GM23248 (cell line): ENCODE data around the gene SLC12A3. TPM values are rescaled to one million over a fixed set of nuclear protein-coding genes. Genes with fewer than 3 reads are reported as not detected.

Experiments used
- DNase-seq: peaks from one replicate; pipeline ENCODE4 v3.0.0-alpha.2; 2015
- H2AFZ ChIP-seq: fragments of 200-600 bp; sonication (generic); 2 replicates; pipeline ENCODE4 v1.6.1; 2016; ENCODE audit warnings: antibody characterized with exemption
- H3F3A ChIP-seq: fragments of 200-600 bp; sonication (generic); 2 replicates; pipeline ENCODE4 v1.6.1; 2016; ENCODE audit warnings: mild to moderate bottlenecking, antibody characterized with exemption, mixed run types; ENCODE audit not compliant: insufficient read depth
- H3K27ac ChIP-seq: fragments of 200-600 bp; sonication (generic); 2 replicates; pipeline ENCODE4 v1.5.1; 2016; ENCODE audit warnings: mild to moderate bottlenecking
- H3K27me3 ChIP-seq: fragments of 200-600 bp; sonication (generic); replicated peaks from 2 replicates; pipeline ENCODE4 v1.6.1; 2016; ENCODE audit warnings: mild to moderate bottlenecking; ENCODE audit not compliant: insufficient read depth
- H3K36me3 ChIP-seq: fragments of 200-600 bp; sonication (generic); 2 replicates; pipeline ENCODE4 v1.6.1; 2016; ENCODE audit warnings: low read depth, mild to moderate bottlenecking
- H3K4me1 ChIP-seq: fragments of 200-600 bp; sonication (generic); 2 replicates; pipeline ENCODE4 v1.6.1; 2016; ENCODE audit warnings: mild to moderate bottlenecking; ENCODE audit not compliant: insufficient read depth
- H3K4me2 ChIP-seq: fragments of 200-600 bp; sonication (generic); one replicate; pipeline ENCODE4 v1.6.1; 2016; ENCODE audit warnings: mild to moderate bottlenecking; ENCODE audit not compliant: unreplicated experiment
- H3K4me3 ChIP-seq: fragments of 200-600 bp; sonication (generic); 2 replicates; pipeline ENCODE4 v1.5.1; 2016; ENCODE audit warnings: mild to moderate bottlenecking
- H3K79me2 ChIP-seq: fragments of 200-600 bp; sonication (generic); 2 replicates; pipeline ENCODE4 v1.6.1; 2016; ENCODE audit warnings: mild to moderate bottlenecking; ENCODE audit not compliant: insufficient read depth
- H3K9ac ChIP-seq: fragments of 200-600 bp; sonication (generic); 2 replicates; pipeline ENCODE4 v1.6.1; 2016; ENCODE audit warnings: mild to moderate bottlenecking
- H3K9me2 ChIP-seq: fragments of 200-600 bp; sonication (generic); 2 replicates; pipeline ENCODE4 v1.6.1; 2016; ENCODE audit warnings: mixed run types, mild to moderate bottlenecking, moderate library complexity; ENCODE audit not compliant: insufficient read depth
- H3K9me3 ChIP-seq: fragments of 200-600 bp; sonication (generic); one replicate; pipeline ENCODE4 v1.6.1; 2017; ENCODE audit warnings: low read depth
- H4K20me1 ChIP-seq: fragments of 200-600 bp; sonication (generic); 2 replicates; pipeline ENCODE4 v1.6.0; 2016; ENCODE audit not compliant: insufficient read depth
- EZH2 ChIP-seq: fragments of 200-600 bp; sonication (generic); IDR thresholded peaks from 2 replicates; pipeline ENCODE4 v1.6.1; 2018; ENCODE audit warnings: antibody characterized with exemption, mild to moderate bottlenecking; ENCODE audit not compliant: insufficient read depth, poor library complexity, severe bottlenecking
- EZH2phosphoT487 ChIP-seq: fragments of 200-600 bp; sonication (generic); IDR thresholded peaks from 2 replicates; pipeline ENCODE4 v1.6.1; 2018; ENCODE audit warnings: antibody characterized with exemption, moderate library complexity, mild to moderate bottlenecking, low read depth; ENCODE audit not compliant: insufficient read depth
- WGBS, 2 experiments: methylation state at CpG; one replicate each; pipeline ENCODE4 v1.1.6; 2015 to 2017; ENCODE audit warnings: low lambda C conversion rate in 2 of 2, low coverage in 1 of 2; ENCODE audit errors: missing lambda C conversion rate in 2 of 2; 5-methylcytosine and 5-hydroxymethylcytosine counted together
- in situ Hi-C: fragments of 300-500 bp; cut with MboI; formaldehyde crosslinking; loops from 2 replicates; pipeline ENCODE4 v1.15.0; 2020
- polyA plus RNA-seq: library from polyadenylated mRNA; unstranded; fragments of >200 nt; fragmentation: Nextera tagmentation; extraction: Ambion mirVana; gene quantifications from 2 replicates; pipeline ENCODE4 v1.2.1, GENCODE V29; 2016
- total RNA-seq: library from RNA; depleted of rRNA; stranded (reverse); fragments of >200 nt; shearing (Covaris generic); gene quantifications from 2 replicates; pipeline ENCODE4 v1.2.3, GENCODE V29; 2014

SLC12A3 gene
- total and polyA plus RNA-seq, 2 experiments from 2014 or later: not detected

GRCh38 chr16:56879276-56879675, 14.3 kb downstream of the SLC12A3 start:
- H3K9me2 ChIP-seq: no peaks in the 10 kb centered on the region
- H3K27ac ChIP-seq: no peak overlapping the region
- in situ Hi-C loops: no loop called here

DNA sequence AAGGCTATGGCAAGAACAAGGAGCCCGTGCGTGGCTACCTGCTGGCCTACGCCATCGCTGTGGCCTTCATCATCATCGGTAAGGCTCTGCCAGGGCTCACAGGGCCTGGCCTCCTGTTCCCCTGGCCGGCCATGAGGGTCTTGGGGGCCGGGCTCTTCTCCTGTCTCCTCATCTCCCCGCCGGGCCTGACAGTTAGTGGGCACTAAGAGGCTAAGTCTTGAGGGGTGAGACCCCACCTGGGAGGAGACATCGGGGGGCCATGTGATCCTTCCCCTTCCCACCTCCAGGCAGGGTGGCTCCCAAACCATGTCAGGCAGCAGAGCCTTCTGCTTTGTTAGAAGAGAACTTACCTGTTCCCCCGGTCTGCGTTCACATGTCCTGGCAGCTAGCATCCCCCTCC, 15.2 kb downstream of the SLC12A3 start:
- H3K4me1 ChIP-seq: no peaks in the 10 kb centered on the region
- H3K9me2 ChIP-seq: no peaks in the 10 kb centered on the region
- WGBS, 2 experiments: 81 to 85% methylated on average over 10 of the region's 12 CpGs
- H2AFZ ChIP-seq: no peak overlapping the region
- TF ChIP-seq EZH2 (no peak), EZH2phosphoT487 (no peak)
- no peaks in the 10 kb centered on the region for H3K36me3 ChIP-seq
- H3K9me3 ChIP-seq: no peaks in the 10 kb centered on the region
- H3K9ac ChIP-seq: no peak overlapping the region
- H3K79me2 ChIP-seq: no peaks in the 10 kb centered on the region
- H4K20me1 ChIP-seq: no peaks in the 10 kb centered on the region
- no peaks in the 10 kb centered on the region for H3F3A ChIP-seq
- DNase-seq: no peak
- in situ Hi-C loops: no loop called here
- H3K27me3 ChIP-seq: no peaks in the 10 kb centered on the region
- H3K4me3 ChIP-seq: no peak overlapping the region
- no peak overlapping the region for H3K27ac ChIP-seq
- no peak overlapping the region for H3K4me2 ChIP-seq

More at GRCh38 chr16:56879276-56879675, 14.3 kb downstream of the SLC12A3 start:
- H3K4me3 ChIP-seq: no peak overlapping the region
- no peak overlapping the region for H2AFZ ChIP-seq
- DNase-seq: no peak
- H3K9ac ChIP-seq: no peak overlapping the region
- no peaks in the 10 kb centered on the region for H3K4me1 ChIP-seq
- WGBS, 2 experiments: 73 to 87% methylated on average over 8 to 9 of the region's 9 CpGs
- no peaks in the 10 kb centered on the region for H3K9me3 ChIP-seq
- no peaks in the 10 kb centered on the region for H3F3A ChIP-seq
- H4K20me1 ChIP-seq: no peaks in the 10 kb centered on the region
- TF ChIP-seq EZH2: no peak
- no peak for TF ChIP-seq EZH2phosphoT487
- no peaks in the 10 kb centered on the region for H3K27me3 ChIP-seq
- no peaks in the 10 kb centered on the region for H3K79me2 ChIP-seq
- no peaks in the 10 kb centered on the region for H3K36me3 ChIP-seq
- no peak overlapping the region for H3K4me2 ChIP-seq

DNA sequence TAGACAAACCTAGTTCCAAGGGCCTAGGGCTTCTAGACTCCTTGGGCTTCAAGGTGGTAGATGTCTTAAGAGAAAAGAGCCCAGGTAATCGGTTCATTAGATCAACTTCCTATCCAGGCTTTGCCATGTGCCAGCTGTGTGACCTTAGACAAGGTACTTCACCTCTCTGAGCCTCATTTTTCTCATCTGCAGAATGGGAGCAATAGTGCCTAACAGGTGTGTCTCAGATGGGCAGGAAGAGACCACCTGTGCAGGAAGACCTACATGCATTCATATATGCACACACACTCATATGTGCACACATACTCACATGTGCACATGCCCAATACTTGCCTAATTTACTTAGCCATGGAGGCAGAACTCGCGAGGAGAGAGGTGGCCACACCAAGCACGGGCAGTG, 15.7 kb downstream of the SLC12A3 start:
- 85 to 86% methylated on average over 4 of the region's 4 CpGs for WGBS, 2 experiments
- H3K9me2 ChIP-seq: no peaks in the 10 kb centered on the region
- in situ Hi-C loops: no loop called here
- no peaks in the 10 kb centered on the region for H3F3A ChIP-seq
- no peak overlapping the region for H3K9ac ChIP-seq
- no peak for DNase-seq
- H4K20me1 ChIP-seq: no peaks in the 10 kb centered on the region
- H3K4me1 ChIP-seq: no peaks in the 10 kb centered on the region
- H3K79me2 ChIP-seq: no peaks in the 10 kb centered on the region
- H3K27ac ChIP-seq: no peak overlapping the region
- no peak overlapping the region for H2AFZ ChIP-seq
- no peaks in the 10 kb centered on the region for H3K9me3 ChIP-seq
- no peak overlapping the region for H3K4me2 ChIP-seq
- no peaks in the 10 kb centered on the region for H3K36me3 ChIP-seq
- H3K27me3 ChIP-seq: no peaks in the 10 kb centered on the region
- TF ChIP-seq EZH2phosphoT487 (no peak), EZH2 (no peak)
- no peak overlapping the region for H3K4me3 ChIP-seq

- Histone ChIP-seq H3K4me1 (no peaks in the 10 kb centered on the region), H3K27me3 (no peaks in the 10 kb centered on the region), H3F3A (no peaks in the 10 kb centered on the region), H3K9ac (no peak overlapping the region), H2AFZ (no peak overlapping the region), H3K4me3 (no peak overlapping the region), H3K4me2 (no peak overlapping the region), H3K9me2 (no peaks in the 10 kb centered on the region), H3K36me3 (no peaks in the 10 kb centered on the region), H3K9me3 (no peaks in the 10 kb centered on the region), H4K20me1 (no peaks in the 10 kb centered on the region), H3K79me2 (no peaks in the 10 kb centered on the region), H3K27ac (no peak overlapping the region)
- TF ChIP-seq EZH2phosphoT487 (no peak), EZH2 (no peak)
- in situ Hi-C loops: no loop called here
- 81 to 83% methylated on average over 8 of the region's 8 CpGs for WGBS, 2 experiments
- DNase-seq: no peak
These were observed 17.2 kb downstream of the SLC12A3 start for GRCh38 chr16:56882077-56882800.
